Right atrium auricular region (tissue), 2 donors: Measurements from ENCODE around the gene POLR2J. TPM values are rescaled to one million over a fixed set of nuclear protein-coding genes. Genes with fewer than 3 reads are reported as not detected.

ENCODE experiments used
- DNase-seq: peaks from one replicate; pipeline ENCODE4 v3.0.0-alpha.2; 2019; ENCODE audit warnings: low spot score
- H3K27ac ChIP-seq, 2 donors: fragments of 200-600 bp; sonication (generic); 1 replicate in 1 of 2; 2 replicates in 1 of 2; pipeline ENCODE4 v1.5.1; 2016 to 2019
- H3K27me3 ChIP-seq, 2 donors: fragments of 200-600 bp; sonication (generic); one replicate each; pipeline versions ENCODE4 v1.5.1 to v1.6.0; 2017 to 2019
- H3K36me3 ChIP-seq: fragments of 200-600 bp; sonication (generic); one replicate; pipeline ENCODE4 v1.5.1; 2016
- H3K4me1 ChIP-seq, 2 donors: fragments of 200-600 bp; sonication (generic); one replicate each; pipeline versions ENCODE4 v1.5.1 to v1.6.0; 2017 to 2019
- H3K4me3 ChIP-seq, 2 donors: fragments of 200-600 bp; sonication (generic); 1 replicate in 1 of 2; 2 replicates in 1 of 2; pipeline ENCODE4 v1.5.1; 2017 to 2019; ENCODE audit warnings: mild to moderate bottlenecking in 1 of 2, moderate library complexity in 1 of 2
- H3K9me3 ChIP-seq, 2 donors: fragments of 200-600 bp; sonication (generic); one replicate each; pipeline ENCODE4 v1.5.1; 2019
- CTCF ChIP-seq, 2 donors: fragments of 200-600 bp; sonication (generic); IDR thresholded peaks; one replicate each; pipeline ENCODE4 v1.5.1; 2019; ENCODE audit warnings: antibody characterized with exemption in 2 of 2
- total RNA-seq, 2 donors: library from RNA; depleted of rRNA; stranded (reverse); fragments of >200 nt; gene quantifications; one replicate each; pipeline ENCODE4 v1.1.0, GENCODE V29; 2016

Gene POLR2J
- total RNA-seq, 2 donors from 2014 or later: 19.2 to 34.8 TPM

DNA sequence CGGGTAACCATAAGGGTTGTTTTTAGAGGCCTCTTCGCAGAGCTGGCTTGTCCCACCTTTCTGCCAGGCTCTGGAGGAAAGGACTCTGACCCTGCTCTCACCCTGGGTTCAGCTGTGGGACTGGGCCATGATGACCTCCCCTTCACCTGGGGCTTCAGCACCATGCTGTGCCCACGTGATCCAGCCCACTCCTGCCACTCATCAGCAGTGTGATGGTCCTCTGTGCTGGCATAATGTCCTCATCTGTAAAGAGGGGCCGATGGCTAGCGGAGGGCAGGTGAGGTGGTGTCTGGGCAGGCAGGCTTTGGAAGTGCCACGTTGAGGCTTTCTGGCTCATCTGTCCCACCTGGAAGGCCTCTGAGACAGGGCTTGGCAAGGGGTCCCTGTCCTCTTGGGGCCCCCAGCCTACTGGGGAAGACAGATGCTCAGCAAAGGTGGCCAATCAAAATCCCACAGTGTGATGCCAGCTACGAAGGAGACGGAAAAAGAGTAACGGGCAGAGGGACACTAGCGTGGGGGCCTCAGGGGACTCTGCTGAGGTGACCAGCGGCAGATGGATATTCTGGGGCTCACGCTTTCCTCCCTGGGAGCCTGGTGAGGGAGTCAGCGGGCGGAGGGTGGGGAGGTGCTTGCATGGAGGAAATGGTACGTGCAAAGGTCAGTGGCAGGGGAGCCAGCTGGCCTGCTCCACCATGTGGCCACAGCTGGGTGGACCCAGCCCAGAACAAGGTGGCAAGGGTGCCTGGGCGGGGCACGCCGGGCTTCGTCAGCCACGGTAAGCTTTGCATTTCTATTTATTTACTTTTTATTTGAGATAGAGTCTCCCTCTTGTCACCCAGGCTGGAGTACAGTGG lies 8.5 kb downstream of the POLR2J start:
- no peak for DNase-seq
- H3K27me3 ChIP-seq: no peaks in the 10 kb centered on the region
- no peaks in the 10 kb centered on the region for H3K9me3 ChIP-seq
- no peak overlapping the region for H3K27ac ChIP-seq
- peaks cover 0 to 10% of the 10 kb centered on the region in 2 donors for H3K4me1 ChIP-seq
- no peak for TF ChIP-seq CTCF (IDR thresholded peaks at IDR 0.05)
- H3K4me3 ChIP-seq: no peak overlapping the region
- peaks cover 18% of the 10 kb centered on the region for H3K36me3 ChIP-seq

DNA sequence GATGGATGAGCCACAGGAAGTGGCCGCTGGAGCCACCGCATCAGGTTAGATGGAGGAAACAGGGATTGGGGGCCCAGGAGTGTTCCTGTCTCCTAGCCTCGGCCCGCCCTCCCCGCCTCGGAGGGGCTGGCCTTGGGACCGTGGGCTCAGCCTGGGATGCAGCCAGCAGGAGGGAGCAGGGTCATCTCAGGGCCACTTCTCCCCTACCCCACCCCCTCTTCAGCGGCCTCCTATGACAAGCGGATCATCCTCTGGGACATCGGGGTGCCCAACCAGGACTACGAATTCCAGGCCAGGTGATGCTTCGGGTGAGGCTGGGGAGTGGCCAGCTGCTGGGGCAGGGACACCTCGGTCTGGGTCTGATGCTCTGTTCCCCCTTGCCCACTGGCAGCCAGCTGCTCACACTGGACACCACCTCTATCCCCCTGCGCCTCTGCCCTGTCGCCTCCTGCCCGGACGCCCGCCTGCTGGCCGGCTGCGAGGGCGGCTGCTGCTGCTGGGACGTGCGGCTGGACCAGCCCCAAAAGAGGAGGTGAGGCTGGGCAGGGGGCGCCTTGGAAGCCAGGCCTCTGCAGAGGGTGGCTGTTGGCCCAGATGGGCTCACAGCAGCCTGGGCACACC lies 9.3 kb downstream of the POLR2J start:
- Histone ChIP-seq H3K4me3 (no peak overlapping the region), H3K27ac (no peak overlapping the region), H3K36me3 (peaks cover 18% of the 10 kb centered on the region), H3K9me3 (no peaks in the 10 kb centered on the region), H3K4me1 (peaks cover 0 to 10% of the 10 kb centered on the region in 2 donors), H3K27me3 (no peaks in the 10 kb centered on the region)
- no peak for DNase-seq
- TF ChIP-seq CTCF (IDR thresholded peaks at IDR 0.05): no peak

GRCh38 chr7:102468478-102469350 lies 10.0 kb downstream of the POLR2J start:
- Histone ChIP-seq H3K36me3 (peaks cover 18% of the 10 kb centered on the region), H3K27me3 (no peaks in the 10 kb centered on the region), H3K4me1 (peaks cover 0 to 15% of the 10 kb centered on the region in 2 donors), H3K4me3 (no peak overlapping the region), H3K27ac (no peak overlapping the region), H3K9me3 (no peaks in the 10 kb centered on the region)
- no peak for TF ChIP-seq CTCF (IDR thresholded peaks at IDR 0.05)
- no peak for DNase-seq

GRCh38 chr7:102467581-102468477 lies 10.9 kb downstream of the POLR2J start:
- H3K4me1 ChIP-seq: peaks cover 0 to 17% of the 10 kb centered on the region in 2 donors
- H3K36me3 ChIP-seq: peaks cover 9% of the 10 kb centered on the region
- no peak overlapping the region for H3K4me3 ChIP-seq
- H3K9me3 ChIP-seq: no peaks in the 10 kb centered on the region
- no peak overlapping the region for H3K27ac ChIP-seq
- DNase-seq: no peak
- H3K27me3 ChIP-seq: no peaks in the 10 kb centered on the region
- TF ChIP-seq CTCF (IDR thresholded peaks at IDR 0.05): no peak

DNA sequence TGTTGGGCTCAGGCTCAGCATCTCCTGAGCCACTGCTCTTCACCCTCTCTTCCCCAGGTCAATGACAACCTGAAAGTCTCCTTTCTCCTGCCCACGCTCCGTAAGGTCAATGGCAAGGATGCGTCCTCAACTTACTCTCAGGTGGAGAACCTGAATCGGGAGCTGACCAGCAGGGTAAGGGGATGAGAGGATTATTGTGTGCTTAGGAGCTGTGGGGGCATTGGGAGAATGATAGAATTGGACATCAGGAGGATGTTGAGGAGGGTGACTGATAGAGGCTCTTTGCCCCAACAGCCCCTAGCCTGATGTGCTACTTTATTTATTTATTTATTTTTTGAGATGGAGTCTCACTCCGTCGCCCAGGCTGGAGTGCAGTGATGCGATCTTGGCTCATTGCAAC lies 12.6 kb downstream of the POLR2J start:
- TF ChIP-seq CTCF (IDR thresholded peaks at IDR 0.05): no peak
- no peaks in the 10 kb centered on the region for H3K36me3 ChIP-seq
- DNase-seq: no peak
- H3K4me1 ChIP-seq: peaks cover 0 to 17% of the 10 kb centered on the region in 2 donors
- no peaks in the 10 kb centered on the region for H3K9me3 ChIP-seq
- H3K27me3 ChIP-seq: no peaks in the 10 kb centered on the region
- H3K4me3 ChIP-seq: no peak overlapping the region
- H3K27ac ChIP-seq: no peak overlapping the region
